HG02623 (cell line): ENCODE data around the gene CHM.

Experiments used
- ATAC-seq: cut with Tn5 transposase; IDR thresholded peaks from one replicate; pipeline ENCODE4 v1.9.1; 2021; ENCODE audit warnings: moderate library complexity; ENCODE audit not compliant: unreplicated experiment

CHM gene

GRCh38 chrX:85914431-85914830 is 132.9 kb downstream of the CHM start:
- no peak for ATAC-seq

GRCh38 chrX:85907316-85907715 is 140.0 kb downstream of the CHM start:
- ATAC-seq, result no peak

GRCh38 chrX:85906399-85906798 is 141.0 kb downstream of the CHM start:
- no peak for ATAC-seq

GRCh38 chrX:85905851-85906250 is 141.5 kb downstream of the CHM start:
- ATAC-seq, result no peak

DNA sequence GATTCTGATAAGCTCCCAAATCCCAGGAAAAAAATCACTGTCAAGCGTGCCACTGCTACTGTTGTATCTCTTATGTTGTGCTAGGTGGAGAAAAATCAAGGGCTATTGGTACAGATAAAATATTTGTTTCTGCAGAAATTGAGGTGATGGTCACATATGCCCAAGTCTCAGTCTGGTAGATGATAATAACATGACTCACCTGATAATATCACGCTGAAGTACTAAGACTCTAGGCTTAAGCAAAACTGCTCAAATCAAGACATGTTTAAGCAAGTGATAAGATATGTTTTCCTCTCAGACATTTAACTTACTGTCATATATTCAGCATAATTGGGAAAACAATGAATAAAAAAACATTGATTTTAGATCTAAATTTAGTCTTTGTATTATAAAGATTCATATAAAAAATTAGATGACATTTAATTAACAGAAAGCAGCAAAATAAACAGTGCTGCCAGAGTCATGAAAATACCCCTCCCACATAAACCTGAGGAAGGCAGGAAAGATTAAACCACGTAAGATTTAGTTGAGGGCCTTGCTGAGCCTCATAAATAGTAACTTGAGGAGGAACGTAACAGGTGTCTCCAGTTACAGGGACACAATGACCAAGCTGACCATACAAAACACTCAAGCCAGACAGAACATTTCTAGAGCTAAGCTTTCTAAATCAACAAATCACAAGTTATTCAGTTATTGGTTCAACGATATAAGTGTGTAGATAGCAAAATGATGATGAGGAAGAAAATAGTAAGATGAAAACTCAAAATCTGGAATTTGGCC is 143.5 kb downstream of the CHM start:
- no peak for ATAC-seq

DNA sequence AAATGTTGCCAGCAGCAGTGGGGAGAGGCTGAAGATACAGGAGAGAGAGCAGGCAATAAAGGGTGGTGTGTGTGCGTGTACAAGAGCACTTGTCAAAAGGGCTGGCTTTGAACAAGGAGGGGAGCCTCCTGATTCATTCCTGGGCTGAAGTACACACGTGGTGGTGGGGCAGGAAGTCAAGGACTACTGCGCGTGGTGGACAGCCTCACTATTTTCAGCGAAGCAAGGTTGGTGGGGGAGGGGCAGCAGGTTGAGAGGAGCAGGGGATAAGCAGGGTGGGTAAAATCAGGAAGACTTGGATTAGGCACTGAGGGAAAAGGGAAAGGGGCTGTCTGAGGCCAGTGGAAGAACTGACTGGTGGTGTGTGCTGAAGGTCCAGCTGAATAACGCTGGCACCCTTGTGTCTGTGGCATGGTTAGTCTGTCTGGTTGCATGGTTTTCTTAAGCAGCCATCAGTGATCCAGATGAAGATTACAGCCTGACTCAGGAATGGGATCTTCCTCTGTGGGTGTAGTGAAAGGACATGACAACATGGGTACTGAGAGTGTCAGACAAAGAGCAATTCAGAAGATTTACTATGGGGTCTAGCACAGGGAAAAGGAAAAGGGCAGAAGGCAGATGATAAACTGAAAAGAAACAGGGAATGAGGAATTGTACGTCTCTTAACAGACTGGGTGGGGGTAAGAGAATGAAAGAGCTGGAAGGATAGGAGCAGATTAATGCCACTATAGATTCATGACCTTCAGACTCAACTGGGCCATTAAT is 149.8 kb downstream of the CHM start:
- ATAC-seq, result no peak

DNA sequence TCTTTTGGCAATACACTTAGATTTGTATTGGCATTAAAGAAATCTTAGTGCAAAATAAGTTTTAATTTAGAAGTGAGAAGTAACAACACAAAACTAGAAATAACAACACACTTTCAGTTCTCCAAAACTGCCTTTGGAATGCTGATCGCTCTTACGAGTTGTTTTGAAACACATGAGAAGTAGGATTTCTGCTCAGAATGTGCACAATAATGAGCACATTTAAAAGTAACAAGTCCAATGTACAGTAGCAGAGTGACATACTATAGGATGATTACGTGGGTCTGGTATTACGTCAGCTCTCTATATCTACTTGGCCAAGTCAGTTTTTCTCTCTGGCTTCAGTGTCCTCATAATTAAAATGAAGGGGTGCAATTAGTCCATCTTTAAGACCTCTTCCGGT is 164.8 kb downstream of the CHM start:
- no peak for ATAC-seq

- no peak for ATAC-seq
These were observed 176.8 kb downstream of the CHM start for GRCh38 chrX:85870585-85870984.

DNA sequence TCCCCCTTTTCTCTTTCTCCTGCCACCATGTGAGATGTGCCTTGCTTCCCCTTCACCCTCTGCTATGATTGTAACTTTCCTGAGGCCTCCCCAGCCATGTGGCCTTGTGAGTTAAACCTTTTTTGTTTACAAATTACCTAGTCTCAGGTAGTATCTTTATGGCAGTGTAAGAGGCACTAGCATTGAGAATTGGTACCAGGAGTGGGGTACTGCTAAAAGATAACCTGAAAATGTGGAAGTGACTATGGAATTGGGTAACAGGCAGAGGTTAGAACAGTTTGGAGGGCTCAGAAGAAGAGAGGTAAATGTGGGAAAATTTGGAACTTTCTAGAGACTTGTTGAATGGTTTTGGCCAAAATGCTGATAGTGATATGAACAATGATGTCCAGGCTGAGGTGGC is 182.0 kb downstream of the CHM start:
- ATAC-seq, result no peak

DNA sequence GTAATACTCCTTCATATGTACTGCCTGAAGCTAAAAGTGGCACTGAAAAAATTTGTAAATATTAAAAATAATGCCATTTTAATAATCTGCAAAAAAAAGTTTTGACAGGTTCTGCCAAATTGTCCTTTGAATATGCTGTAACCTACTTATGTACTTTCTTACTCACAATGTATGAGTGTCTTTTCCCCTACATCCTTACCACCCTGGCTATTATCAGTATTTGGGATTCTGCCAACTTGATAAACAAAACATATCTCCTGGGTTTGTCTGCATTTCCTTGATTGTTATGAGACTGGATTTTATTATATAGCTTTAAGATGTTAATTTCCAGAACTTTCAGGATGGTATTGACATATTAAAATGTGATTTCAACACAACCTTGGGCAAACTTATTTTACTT is 187.9 kb downstream of the CHM start:
- ATAC-seq, result no peak

DNA sequence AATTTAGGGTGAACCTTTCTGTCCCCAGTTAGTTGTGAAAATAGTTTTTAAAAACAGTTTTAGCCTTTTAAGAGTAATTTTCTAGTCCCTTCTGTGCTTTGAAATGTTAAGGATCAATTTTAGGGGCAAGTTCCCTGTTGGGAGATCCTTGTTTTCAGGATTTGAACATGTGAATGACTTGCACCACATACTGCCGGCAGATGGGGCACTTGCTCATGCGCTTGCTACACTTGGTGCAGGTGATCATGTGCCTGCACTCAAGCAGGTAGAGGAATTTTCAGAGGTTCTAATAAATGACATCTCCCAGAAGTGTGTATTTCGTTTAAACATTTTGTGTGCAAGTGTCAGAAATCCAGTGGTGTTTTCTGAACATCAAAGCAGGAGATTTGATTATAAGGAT is 195.9 kb downstream of the CHM start:
- ATAC-seq, result no peak

DNA sequence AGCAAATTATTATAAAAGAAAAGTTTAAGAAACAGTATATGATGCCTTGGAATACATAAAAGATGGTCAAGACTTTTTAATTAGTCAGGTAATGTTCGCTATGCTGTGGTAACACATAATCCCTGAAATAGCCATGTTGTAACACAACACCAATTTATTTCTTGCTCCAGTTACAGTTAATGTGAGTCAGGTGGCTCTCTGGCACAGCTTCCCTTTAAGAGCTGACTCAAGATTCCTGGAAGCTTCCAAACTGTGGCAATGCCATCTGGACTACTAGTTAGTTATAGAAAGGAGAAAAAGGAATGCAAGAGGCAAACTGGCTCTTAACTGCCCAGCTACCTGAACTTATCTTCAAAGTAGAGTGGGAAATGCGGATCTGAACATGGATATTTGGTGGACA is 210.5 kb downstream of the CHM start:
- no peak for ATAC-seq

GRCh38 chrX:85828771-85829170 is 218.6 kb downstream of the CHM start:
- ATAC-seq, result no peak

DNA sequence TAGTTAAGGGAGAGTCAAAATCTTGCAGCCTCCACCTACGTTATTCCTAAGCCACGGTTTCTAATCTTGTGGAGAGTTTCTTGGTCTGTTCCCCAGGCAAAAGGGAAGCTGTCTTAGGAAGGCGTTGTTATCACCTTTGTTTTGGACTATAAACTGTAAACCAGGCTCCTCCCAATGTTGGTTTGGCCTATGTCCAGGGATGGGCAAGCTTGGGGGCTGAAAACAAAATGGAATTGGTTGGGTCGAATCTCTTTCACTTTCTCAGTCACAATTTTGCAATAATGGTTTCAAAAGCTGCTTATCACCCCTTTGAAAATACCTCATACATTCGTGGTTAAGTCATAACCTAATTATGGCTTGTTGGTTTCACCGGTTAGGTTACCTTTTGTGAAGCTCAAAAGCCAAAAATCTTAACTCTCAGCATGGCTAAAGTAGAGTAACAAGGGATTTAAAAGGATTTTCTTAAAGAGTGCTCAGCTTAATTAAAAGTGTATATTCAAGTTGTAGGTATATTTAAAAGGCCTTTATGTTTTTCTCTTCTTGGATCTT is 232.1 kb downstream of the CHM start:
- ATAC-seq, result no peak
